ENCODE measurements around the gene TAF9B.

DNA sequence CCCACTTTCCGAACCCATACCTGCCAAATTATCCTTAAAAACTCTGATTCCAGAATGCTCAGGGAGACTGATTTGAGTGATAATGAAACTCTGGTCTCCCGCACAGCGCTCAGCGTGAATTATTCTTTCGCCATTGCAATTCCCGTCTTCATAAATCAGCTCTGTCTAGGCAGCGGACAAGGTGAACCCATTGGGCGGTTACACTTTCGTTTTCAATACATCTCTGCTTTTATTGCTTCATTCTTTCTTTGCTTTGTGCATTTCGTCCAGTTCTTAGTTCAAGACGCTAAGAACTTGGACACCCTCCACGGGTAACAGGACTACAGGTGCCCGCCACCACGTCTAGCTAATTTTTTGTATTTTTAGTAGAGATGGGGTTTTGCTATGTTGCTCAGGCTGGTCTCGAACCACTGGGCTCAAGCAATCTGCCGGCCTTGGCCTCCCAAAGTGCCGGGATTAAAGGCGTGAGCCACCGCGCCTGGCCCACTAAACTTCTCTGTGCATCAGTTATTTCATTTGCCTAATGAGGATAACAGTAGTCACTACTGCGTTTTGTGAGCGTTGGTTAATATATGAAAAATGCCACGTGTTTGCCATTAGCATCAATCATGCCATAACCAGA lies 36.3 kb downstream of the TAF9B start:
- TF ChIP-seq EZH2phosphoT487 (IDR thresholded peaks at IDR 0.05; ENCODE audit: insufficient read depth, low read depth) (no peak), EZH2 (IDR thresholded peaks at IDR 0.05; ENCODE audit: insufficient read depth, poor library complexity, severe bottlenecking) (no peak)
